ENCODE data around the gene CCL4. TPM values are rescaled to one million over a fixed set of nuclear protein-coding genes. Genes with fewer than 3 reads are reported as not detected.
"Not testable (repeated sequence)": the region's sequence is repeated elsewhere in the genome, so short reads cannot be mapped to it uniquely, and the experiment has no call there.

CCL4 gene
- total RNA-seq, 1 donor from 2014 or later: 0.40 TPM

GRCh38 chr17:36083691-36084090 is 19.9 kb upstream of the CCL4 start:
- H3K4me3 ChIP-seq (ENCODE audit: low read depth, low read length); DNase-seq (ENCODE audit: low read depth): not testable (repeated sequence)

- TF ChIP-seq CTCF (conservative IDR thresholded peaks at IDR 0.05; ENCODE audit: low read depth, low read length): no peak
- no peak overlapping the region for H3K4me3 ChIP-seq (ENCODE audit: low read depth, low read length)
- DNase-seq (ENCODE audit: low read depth): no peak
Observed at GRCh38 chr17:36085765-36086164, 17.9 kb upstream of the CCL4 start.

- no peak overlapping the region for H3K4me3 ChIP-seq (ENCODE audit: low read depth, low read length)
- no peak for TF ChIP-seq CTCF (conservative IDR thresholded peaks at IDR 0.05; ENCODE audit: low read depth, low read length)
- no peak for DNase-seq (ENCODE audit: low read depth)
Observed at GRCh38 chr17:36086791-36087190, 16.8 kb upstream of the CCL4 start.

- not testable (repeated sequence) for DNase-seq (ENCODE audit: low read depth); H3K4me3 ChIP-seq (ENCODE audit: low read depth, low read length)
Observed at GRCh38 chr17:36087471-36087870, 16.2 kb upstream of the CCL4 start.

- not testable (repeated sequence) for DNase-seq (ENCODE audit: low read depth); H3K4me3 ChIP-seq (ENCODE audit: low read depth, low read length)
Observed at GRCh38 chr17:36087897-36088572, 15.6 kb upstream of the CCL4 start.

- H3K4me3 ChIP-seq (ENCODE audit: low read depth, low read length): no peak overlapping the region
- no peak for TF ChIP-seq CTCF (conservative IDR thresholded peaks at IDR 0.05; ENCODE audit: low read depth, low read length)
- no peak for DNase-seq (ENCODE audit: low read depth)
Observed at GRCh38 chr17:36088670-36089338, 14.8 kb upstream of the CCL4 start.

GRCh38 chr17:36089339-36089865 is 14.2 kb upstream of the CCL4 start:
- DNase-seq (ENCODE audit: low read depth): no peak
- TF ChIP-seq CTCF (conservative IDR thresholded peaks at IDR 0.05; ENCODE audit: low read depth, low read length): no peak
- H3K4me3 ChIP-seq (ENCODE audit: low read depth, low read length): no peak overlapping the region

- no peak for DNase-seq (ENCODE audit: low read depth)
- no peak for TF ChIP-seq CTCF (conservative IDR thresholded peaks at IDR 0.05; ENCODE audit: low read depth, low read length)
- no peak within 1 kb of the TSS for H3K4me3 ChIP-seq (ENCODE audit: low read depth, low read length)
Observed at GRCh38 chr17:36089888-36090836, 13.5 kb upstream of the CCL4 start, which contains the start of gene CCL3. TSS of gene CCL3 (minus strand) at chr17:36090143. CDS start at chr17:36090058, 85 bp downstream.

Measured in epithelial cell of proximal tubule (primary cell).